Common myeloid progenitor, CD34-positive (primary cell): ENCODE results near the gene KSR2.

Source experiments
- CTCF ChIA-PET: fragments of 350-600 bp; sonication (Branson Sonifier 250); formaldehyde crosslinking; loops from one replicate; lab custom pipeline; 2021; ENCODE audit warnings: antibody characterized with exemption; lab: Charles Lee
- POLR2A ChIA-PET: fragments of 350-600 bp; sonication (Branson Sonifier 250); formaldehyde crosslinking; loops from one replicate; lab custom pipeline; 2021; ENCODE audit warnings: antibody characterized with exemption; lab: Charles Lee
- DNase-seq, 3 donors: peaks; one replicate each; pipeline versions ENCODE4 v3.0.0 to v3.0.0-alpha.2; 2013
- H3K27ac ChIP-seq, 2 experiments: 1 replicate in 1 of 2; 2 replicates in 1 of 2; pipeline ENCODE4 v1.7.0; 2013; ENCODE audit warnings: inconsistent platforms in 2 of 2, low read length in 2 of 2, mild to moderate bottlenecking in 2 of 2, low read depth in 1 of 2, moderate library complexity in 1 of 2; ENCODE audit not compliant: severe bottlenecking in 2 of 2, insufficient read depth in 1 of 2, poor library complexity in 1 of 2
- H3K27me3 ChIP-seq, 5 experiments: replicated peaks in 2 of 5; 1 replicate in 3 of 5; 2 replicates in 2 of 5; pipeline versions ENCODE4 v1.6.1 to v1.7.0; 2013; ENCODE audit warnings: low read length in 4 of 5, mild to moderate bottlenecking in 2 of 5, moderate library complexity in 2 of 5, inconsistent platforms in 1 of 5; ENCODE audit not compliant: insufficient read depth in 5 of 5, control insufficient read depth in 4 of 5
- H3K36me3 ChIP-seq, 4 experiments: 1 replicate in 2 of 4; 2 replicates in 2 of 4; pipeline versions ENCODE4 v1.6.1 to v1.7.0; 2013; ENCODE audit warnings: low read length in 3 of 4, control low read depth in 1 of 4, mild to moderate bottlenecking in 1 of 4; ENCODE audit not compliant: control insufficient read depth in 4 of 4, insufficient read depth in 4 of 4
- H3K4me1 ChIP-seq, 4 experiments: 1 replicate in 3 of 4; 2 replicates in 1 of 4; pipeline versions ENCODE4 v1.6.1 to v1.7.1; 2013; ENCODE audit warnings: low read length in 3 of 4, mild to moderate bottlenecking in 3 of 4, control low read depth in 1 of 4, inconsistent platforms in 1 of 4, moderate library complexity in 1 of 4; ENCODE audit not compliant: control insufficient read depth in 4 of 4, insufficient read depth in 4 of 4; ENCODE audit errors: control extremely low read depth in 1 of 4
- H3K4me3 ChIP-seq, 7 experiments: 1 replicate in 4 of 7; 2 replicates in 3 of 7; pipeline versions ENCODE4 v1.5.1 to v1.7.0; 2013; ENCODE audit warnings: mild to moderate bottlenecking in 7 of 7, low read length in 6 of 7, moderate library complexity in 6 of 7, inconsistent platforms in 2 of 7, low read depth in 2 of 7, control low read depth in 1 of 7; ENCODE audit not compliant: insufficient read depth in 4 of 7, control insufficient read depth in 1 of 7; ENCODE audit errors: extremely low read depth in 1 of 7
- H3K9me3 ChIP-seq, 5 experiments: 1 replicate in 4 of 5; 2 replicates in 1 of 5; pipeline versions ENCODE4 v1.6.1 to v1.7.1; 2013; ENCODE audit warnings: low read length in 4 of 5, mild to moderate bottlenecking in 2 of 5, inconsistent platforms in 1 of 5, low read depth in 1 of 5, moderate library complexity in 1 of 5; ENCODE audit not compliant: control insufficient read depth in 4 of 5, insufficient read depth in 2 of 5; ENCODE audit errors: control extremely low read depth in 1 of 5
- WGBS: methylation state at CpG from one replicate; pipeline ENCODE4 v1.1.5; 2013; ENCODE audit not compliant: insufficient coverage; 5-methylcytosine and 5-hydroxymethylcytosine counted together

Gene KSR2

DNA sequence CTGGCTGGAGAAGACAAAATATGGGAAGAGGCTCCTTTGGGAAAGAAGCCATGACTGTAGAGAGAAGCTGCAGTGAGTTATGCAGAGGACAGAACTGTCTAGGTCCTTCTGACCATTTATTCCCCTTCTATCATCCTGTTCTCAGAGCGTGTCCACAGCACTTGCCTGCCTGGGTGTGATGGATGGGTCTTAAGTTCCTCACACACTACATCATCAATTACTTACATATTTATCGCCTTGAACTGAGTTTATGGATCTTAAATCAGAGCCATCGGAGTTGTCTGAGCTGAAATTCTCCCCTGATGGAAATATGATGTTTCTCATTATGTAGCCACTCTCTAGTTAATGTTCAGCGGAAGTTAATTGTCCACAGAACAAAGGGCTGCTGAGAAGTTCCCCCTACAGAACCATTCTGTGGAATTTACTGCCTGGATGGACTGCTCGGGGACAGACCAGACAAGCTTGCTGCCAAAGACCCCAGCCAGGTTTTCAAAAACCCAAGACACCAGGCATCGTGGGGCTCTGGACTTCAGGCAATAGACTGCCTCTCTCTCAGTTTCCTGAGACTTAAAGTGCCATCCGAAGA is 374.9 kb downstream of the KSR2 start:
- Histone ChIP-seq H3K4me1 (no peaks in the 10 kb centered on the region), H3K9me3 (peaks cover 0 to 8% (median 0%) of the 10 kb centered on the region in 5 experiments), H3K27ac (no peak overlapping the region), H3K27me3 (peaks cover 0 to 2% (median 0%) of the 10 kb centered on the region in 5 experiments), H3K4me3 (no peak overlapping the region), H3K36me3 (no peaks in the 10 kb centered on the region)
- CTCF ChIA-PET, result no interaction called here
- 71% methylated on average over 3 of the region's 7 CpGs for WGBS
- DNase-seq, result no peak
- POLR2A ChIA-PET, result no interaction called here

GRCh38 chr12:117592588-117593305 is 376.0 kb downstream of the KSR2 start:
- no peaks in the 10 kb centered on the region for H3K4me1 ChIP-seq
- peaks cover 0 to 2% (median 0%) of the 10 kb centered on the region in 5 experiments for H3K27me3 ChIP-seq
- peaks cover 0 to 8% (median 0%) of the 10 kb centered on the region in 5 experiments for H3K9me3 ChIP-seq
- no peaks in the 10 kb centered on the region for H3K36me3 ChIP-seq
- WGBS, result 58% methylated on average over 5 of the region's 9 CpGs
- no peak overlapping the region for H3K4me3 ChIP-seq
- CTCF ChIA-PET, result no interaction called here
- no peak for DNase-seq
- POLR2A ChIA-PET, result interaction anchor here (0.7 kb wide), 1 partner anchor 66 kb away, joined by 3 read pairs; no protein-coding TSS in a partner anchor
- H3K27ac ChIP-seq, result no peak overlapping the region

- CTCF ChIA-PET, result no interaction called here
- Histone ChIP-seq H3K4me1 (no peaks in the 10 kb centered on the region), H3K9me3 (peaks cover 0 to 8% (median 0%) of the 10 kb centered on the region in 5 experiments), H3K27me3 (peaks cover 0 to 7% (median 2%) of the 10 kb centered on the region in 5 experiments), H3K36me3 (no peaks in the 10 kb centered on the region), H3K27ac (no peak overlapping the region), H3K4me3 (no peak overlapping the region)
- POLR2A ChIA-PET, result no interaction called here
- no peak for DNase-seq
- 63% methylated on average over 2 of the region's 2 CpGs for WGBS
These were observed 377.8 kb downstream of the KSR2 start for GRCh38 chr12:117590999-117591398.

- Histone ChIP-seq H3K27ac (no peak overlapping the region), H3K27me3 (peaks cover 0 to 12% (median 4%) of the 10 kb centered on the region in 5 experiments), H3K4me1 (no peaks in the 10 kb centered on the region), H3K9me3 (peaks cover 0 to 8% (median 0%) of the 10 kb centered on the region in 5 experiments), H3K36me3 (no peaks in the 10 kb centered on the region), H3K4me3 (no peak overlapping the region)
- 100% methylated on average over 1 of the region's 3 CpGs for WGBS
- CTCF ChIA-PET, result no interaction called here
- no peak for DNase-seq
- POLR2A ChIA-PET, result no interaction called here
These were observed 378.4 kb downstream of the KSR2 start for GRCh38 chr12:117590386-117590785.

- Histone ChIP-seq H3K27ac (no peak overlapping the region), H3K36me3 (no peaks in the 10 kb centered on the region), H3K4me1 (no peaks in the 10 kb centered on the region), H3K4me3 (no peak overlapping the region), H3K9me3 (peaks cover 0 to 8% (median 0%) of the 10 kb centered on the region in 5 experiments), H3K27me3 (peaks cover 0 to 20% (median 14%) of the 10 kb centered on the region in 5 experiments)
- DNase-seq, result no peak
- ChIA-PET POLR2A (no interaction called here), CTCF (interaction anchor here (1.2 to 3.6 kb wide), 5 partner anchors 9 to 352 kb away, joined by 3 to 20 read pairs (median 8); no protein-coding TSS in a partner anchor)
- WGBS, result no CpG with 5 or more reads among the region's 1 CpG
These were observed 379.8 kb downstream of the KSR2 start for GRCh38 chr12:117589021-117589420.

GRCh38 chr12:117587631-117588287 is 381.0 kb downstream of the KSR2 start:
- Histone ChIP-seq H3K36me3 (no peaks in the 10 kb centered on the region), H3K27ac (no peak overlapping the region), H3K4me1 (no peaks in the 10 kb centered on the region), H3K4me3 (no peak overlapping the region), H3K9me3 (peaks cover 0 to 8% (median 0%) of the 10 kb centered on the region in 5 experiments), H3K27me3 (peaks cover 2 to 29% (median 21%) of the 10 kb centered on the region in 5 experiments)
- POLR2A ChIA-PET, result no interaction called here
- CTCF ChIA-PET, result interaction anchor here (1.0 to 3.6 kb wide), 9 partner anchors 8 to 377 kb away, joined by 3 to 20 read pairs (median 4); no protein-coding TSS in a partner anchor
- DNase-seq, result peak; percentile 12 to 40 (median 33)
- WGBS, result 14% methylated on average over 12 of the region's 12 CpGs
